RKO (cell line): ENCODE results near the gene COL4A2.
"Not testable (repeated sequence)": the region's sequence is repeated elsewhere in the genome, so short reads cannot be mapped to it uniquely, and the experiment has no call there.

Experiments used
- DNase-seq: peaks from one replicate; pipeline ENCODE4 v3.0.0-alpha.2; 2016; ENCODE audit warnings: low spot score

Gene COL4A2

DNA sequence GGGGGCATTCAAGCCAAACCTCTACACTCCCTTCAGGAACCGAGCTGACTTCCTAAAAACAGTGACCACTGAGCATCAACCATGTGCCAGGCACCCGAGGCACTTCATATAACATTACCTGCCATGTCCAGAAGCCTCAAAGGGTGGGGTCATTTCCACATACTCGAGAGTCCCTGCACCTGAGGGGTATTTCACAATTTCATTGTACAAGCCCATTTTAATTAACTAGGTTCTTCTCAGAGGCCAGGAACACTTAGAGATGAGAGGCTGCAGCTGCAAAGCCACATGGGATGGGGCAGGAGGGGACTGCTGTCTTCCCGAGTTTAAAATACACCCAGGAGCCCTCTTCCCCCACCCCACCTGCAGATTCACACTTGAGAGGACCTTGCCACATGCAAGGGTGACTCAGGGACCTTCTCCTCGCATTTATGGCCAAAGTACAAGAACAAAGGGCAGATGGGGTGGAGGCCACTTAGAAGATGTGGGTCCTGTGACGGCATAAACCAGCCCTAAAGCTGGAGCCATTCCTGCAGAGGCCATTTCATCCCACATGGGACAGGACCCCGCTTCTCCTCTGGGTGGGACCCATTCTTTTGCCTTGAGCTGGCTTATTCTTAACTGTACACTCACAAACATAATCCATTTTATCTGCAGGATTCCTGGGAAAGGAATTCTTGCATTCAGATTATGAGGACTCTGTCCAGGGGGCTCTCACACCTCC lies 210.6 kb downstream of the COL4A2 start:
- no peak for DNase-seq

DNA sequence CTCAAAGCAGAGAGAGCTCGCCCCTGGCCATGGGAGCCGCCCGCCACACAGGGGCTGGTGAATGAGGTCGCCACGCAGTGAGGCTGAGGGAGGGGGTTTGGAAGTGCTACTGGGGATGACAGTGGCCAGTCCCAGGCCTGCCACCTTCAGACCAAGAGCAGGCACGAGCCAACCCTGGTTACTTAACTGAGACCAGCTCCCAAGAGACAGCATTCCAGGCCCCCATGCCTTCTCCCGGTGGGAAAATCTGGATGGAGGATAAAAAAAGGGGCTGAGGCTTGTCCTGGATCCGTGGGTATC lies 211.1 kb downstream of the COL4A2 start:
- DNase-seq: no peak

DNA sequence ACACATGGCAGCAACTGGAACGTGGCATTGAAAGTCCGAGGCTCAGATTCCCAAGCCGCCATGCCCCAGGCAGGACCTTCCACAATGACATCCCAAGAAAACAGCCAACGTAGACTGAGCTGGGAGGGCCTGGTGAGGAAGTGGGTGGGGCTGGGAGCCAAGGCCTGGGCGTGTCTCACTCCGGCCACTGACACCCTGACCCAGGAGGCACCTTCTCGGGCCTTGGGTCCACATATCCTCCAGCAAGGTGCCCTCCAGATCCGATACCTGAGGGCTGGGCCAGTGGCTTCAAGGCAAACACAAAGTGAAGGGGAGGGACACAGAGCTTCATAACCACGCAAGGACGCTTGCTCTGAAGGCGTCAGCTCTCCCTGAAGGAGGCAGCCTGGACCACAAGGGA lies 211.5 kb downstream of the COL4A2 start:
- no peak for DNase-seq

DNA sequence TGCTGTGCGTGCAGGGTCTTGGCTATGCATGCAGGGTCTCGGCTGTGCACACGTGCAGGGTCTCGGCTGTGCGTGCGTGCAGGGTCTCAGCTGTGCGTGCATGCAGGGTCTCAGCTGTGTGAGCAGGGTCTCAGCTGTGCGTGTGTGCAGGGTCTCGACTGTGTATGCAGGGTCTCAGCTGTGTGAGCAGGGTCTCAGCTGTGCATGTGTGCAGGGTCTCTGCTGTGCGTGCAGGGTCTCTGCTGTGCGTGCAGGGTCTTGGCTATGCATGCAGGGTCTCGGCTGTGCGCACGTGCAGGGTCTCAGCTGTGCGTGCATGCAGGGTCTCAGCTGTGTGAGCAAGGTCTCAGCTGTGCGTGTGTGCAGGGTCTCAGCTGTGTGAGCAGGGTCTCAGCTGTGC lies 212.0 kb downstream of the COL4A2 start:
- DNase-seq: no peak

DNA sequence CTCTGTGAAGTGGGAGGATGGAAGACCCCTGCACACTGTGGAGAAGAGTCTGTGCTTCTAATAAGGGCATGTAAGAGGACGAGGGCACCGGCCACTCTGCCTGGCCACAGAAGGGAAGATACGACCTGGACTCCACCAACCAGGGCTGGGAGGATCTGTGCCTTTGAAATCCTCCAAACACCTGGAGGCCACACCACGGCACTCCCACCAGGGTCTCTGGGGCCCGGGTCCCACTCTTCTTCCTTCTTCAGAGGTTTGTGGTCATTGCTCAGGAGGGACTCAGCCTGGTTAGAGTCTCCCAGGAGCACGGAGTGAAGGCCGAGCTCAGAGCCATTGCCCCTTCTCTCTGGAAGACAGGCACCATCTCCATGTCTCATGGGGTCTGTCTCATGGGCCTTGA lies 212.4 kb downstream of the COL4A2 start:
- DNase-seq: no peak

DNA sequence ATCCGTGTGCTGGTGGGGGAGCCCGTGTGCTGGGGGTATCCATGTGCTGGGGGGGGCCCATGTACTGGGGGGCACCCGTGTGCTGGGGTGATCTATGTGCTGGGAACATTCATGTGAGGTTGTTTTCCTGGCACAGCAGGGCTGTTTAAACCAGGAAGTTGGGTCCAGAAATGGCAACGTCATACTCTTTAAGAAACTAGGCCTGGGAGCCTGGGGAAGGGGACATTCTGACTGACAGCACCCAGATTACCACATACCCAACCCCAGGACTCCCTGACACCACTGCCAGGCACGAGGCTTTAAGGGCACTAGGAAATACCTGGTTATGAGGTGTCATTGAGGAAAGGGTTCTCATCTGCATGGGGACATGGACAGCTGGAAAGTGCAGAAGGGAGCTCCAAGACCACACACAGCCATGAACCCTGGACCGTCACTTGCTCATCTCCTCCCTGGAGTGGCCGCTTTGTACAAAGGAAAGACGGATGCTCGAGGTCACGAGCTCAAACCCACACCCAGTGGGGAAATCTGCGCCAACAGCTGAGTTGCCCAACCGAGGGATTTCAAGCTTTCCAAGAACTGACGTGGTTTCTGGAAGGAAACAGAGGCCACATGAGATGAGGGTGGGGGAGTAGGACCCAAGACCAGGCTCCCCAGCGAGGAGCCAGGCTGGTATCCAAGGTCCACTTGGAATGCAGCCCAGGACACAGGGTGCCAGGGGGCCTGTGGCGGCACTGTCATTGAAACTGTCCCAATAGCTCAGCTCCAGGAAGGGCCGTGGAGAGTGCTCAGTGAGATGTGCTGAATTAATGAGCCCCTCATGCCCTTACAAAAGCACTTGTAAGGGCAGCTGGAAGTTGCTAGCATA lies 213.6 kb downstream of the COL4A2 start:
- no peak for DNase-seq

DNA sequence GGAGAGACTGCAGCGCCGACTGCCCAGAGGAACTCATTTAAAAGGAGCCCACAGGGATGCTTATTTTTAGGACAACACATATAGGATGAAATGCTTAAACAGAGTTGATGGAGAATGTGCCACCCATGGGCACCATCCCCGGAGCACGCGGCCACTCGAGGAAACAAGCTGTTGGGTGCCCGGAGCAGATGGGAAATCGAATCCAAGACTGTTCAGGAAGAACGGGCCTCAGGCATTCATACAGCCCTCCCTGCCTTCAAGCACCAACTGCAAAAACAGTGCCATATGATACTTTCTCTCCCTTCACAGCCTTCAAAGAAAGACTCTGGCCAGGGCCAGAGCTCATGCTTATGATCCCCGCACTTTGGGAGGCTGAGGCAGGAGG lies 214.2 kb downstream of the COL4A2 start:
- no peak for DNase-seq

DNA sequence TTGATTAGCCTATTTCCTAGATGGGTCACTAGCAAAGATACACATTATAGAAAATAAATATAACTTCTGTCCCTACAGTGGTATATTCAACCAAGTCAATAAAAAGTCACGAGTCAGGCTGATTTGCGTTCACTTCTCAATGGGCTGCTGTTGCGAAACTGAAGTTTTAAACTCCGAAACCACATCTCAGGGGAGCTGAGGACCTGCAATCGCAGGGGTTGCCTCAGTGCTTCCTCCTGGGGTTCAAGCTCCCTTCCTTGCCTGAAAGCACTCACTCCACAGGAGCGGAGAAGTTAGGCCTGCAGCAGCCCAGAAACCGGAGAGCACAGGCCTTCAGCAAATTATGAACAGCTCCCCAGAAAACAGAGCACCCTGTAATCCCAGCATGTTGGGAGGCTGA lies 214.9 kb downstream of the COL4A2 start:
- no peak for DNase-seq

DNA sequence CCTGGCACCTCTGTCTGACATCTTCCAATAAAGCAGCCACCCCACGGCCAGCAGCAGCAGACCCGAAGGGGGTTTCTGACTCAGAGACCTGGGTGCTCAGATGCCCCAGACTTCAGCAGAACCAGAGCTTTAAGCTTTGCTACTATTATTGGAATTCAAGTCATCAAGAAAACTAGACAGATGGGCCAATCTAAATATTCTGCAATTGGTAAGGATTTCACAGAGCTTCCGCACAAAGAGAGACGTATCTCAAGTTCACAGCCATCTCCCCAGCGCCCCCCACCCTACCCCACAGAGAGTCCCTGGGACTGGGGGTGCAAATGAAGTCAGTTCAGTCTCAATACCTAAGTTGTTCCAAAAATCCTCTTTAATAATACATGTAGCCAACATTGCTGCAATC lies 215.6 kb downstream of the COL4A2 start:
- no peak for DNase-seq

DNA sequence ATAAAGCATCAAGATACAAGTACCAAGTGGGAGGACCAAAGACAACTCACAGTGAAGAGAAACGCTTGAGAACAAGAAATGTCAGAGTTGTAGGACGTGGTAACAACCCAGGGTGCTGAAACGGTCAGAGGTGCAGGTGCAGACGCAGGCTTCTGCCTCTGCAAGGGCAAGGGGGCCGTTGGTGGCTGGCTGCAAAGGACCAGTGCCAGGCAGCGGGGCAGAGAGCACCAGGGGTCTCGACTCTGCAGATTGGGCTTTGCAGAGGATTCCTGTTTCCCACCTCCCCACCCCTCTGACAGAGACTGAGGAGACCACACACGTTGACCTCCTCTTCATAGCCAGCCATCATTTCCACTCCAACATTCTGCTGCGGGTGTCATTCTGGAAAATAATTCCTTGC lies 216.1 kb downstream of the COL4A2 start:
- no peak for DNase-seq

DNA sequence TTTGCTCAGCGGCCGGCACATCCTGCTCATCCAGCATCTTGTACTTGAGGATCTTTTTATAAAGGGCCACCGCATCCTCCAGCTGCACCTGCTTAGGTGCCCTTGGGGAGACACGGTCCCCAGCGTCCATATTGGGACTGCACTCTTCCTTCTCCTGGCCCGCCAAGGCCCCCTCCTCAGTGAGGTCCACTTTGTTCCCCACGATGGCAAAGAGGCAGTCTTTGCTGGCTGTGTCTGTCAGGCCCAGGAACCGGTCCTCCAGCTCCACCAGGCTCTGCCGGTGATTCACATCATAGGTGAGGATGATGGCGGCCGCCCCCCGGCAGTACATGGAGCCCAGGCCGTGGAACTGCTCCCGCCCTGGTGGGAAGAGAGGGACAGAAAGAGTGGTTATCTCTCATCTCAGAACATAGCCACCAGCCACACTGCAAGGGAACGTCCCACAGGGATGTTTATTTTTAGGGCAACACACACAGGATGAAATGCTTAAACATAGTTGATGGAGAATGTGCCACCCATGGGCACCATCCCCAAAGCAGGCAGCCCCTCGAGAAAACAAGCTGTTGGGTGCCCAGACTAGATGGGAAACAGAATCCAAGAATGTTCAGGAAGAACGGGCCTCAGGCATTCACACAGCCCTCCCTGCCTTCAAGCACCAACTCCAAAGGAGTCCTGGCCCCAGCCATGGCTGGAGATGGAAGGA lies 216.9 kb downstream of the COL4A2 start:
- no peak for DNase-seq

DNA sequence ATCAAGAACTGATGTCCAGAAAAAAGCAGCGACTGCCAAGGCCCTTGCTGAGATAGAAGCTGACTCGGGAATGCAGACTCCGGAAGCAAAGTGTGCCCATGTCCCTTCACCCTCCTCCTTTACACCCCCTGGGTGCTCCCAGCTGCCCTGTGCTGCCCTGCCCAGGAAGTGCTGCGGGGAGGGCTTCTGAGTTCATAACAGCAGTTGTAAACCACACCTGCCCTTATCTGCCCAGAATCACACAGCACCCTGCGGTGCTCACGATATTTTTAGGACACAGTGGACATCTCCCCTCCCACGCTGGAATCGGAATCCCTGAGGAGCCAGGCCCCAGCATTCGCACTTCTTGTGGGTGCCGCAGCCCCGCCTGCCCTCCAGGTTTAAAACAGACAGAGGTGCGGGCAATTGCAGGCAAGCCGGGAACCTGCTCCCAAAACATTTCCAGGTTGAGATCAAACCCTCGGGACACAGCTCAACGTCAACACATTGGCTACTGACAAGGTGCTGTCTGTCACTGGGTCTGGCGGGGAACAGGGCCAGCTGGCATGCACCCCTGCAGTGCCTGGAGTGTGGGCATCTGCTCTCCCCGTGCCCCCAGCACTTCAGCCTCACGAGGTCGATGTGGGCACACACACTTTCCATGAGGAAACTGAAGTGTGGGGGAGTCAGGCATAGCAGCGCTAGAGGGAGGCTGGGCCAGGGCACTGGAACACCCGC lies 217.6 kb downstream of the COL4A2 start:
- no peak for DNase-seq

DNA sequence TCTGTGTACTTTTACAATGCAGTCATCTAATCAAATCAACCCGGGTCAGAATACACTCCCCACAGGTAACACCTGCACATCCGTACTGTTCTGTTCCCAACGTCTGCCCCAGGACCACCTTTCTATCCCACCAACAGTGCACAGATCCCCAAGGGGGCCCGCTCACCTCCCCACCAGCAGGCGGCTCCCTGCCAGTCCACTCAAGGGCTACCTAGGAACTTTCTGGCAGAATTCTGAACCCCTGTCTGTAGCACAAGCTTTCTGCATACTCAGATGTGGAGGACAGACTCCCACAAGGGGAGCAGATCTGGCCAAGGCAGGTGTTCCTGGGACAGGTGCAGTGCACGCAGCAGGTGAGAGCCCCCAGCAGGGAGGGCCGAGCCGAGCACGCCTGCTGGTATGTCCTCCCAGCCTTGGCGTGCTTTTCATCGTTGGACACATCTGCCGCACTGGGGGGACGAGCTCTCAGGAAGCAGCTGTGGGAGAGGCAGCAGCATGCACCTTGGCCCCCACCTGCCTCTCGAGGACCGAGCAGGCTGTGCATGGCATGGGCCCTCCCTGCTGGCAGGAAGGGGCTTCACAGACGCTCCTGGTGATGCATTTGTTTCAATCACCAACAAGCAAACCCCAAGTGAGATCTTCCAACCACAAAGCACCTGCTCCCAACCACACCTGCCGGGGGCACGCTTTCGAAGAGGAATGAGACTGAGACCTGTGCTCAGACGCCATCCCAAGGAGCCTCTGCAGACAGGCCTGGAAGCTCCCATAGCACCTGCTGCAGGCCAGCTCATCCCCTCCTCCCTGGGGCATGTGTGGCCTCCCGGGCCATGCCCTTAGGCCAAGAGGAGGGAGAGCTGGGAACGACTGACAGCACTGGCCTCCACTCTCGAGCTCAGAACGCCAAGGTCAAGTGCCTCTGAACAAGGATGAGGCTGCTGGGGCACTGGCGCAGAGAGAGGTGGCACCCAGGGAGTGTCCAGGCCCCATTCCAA lies 218.5 kb downstream of the COL4A2 start:
- no peak for DNase-seq

DNA sequence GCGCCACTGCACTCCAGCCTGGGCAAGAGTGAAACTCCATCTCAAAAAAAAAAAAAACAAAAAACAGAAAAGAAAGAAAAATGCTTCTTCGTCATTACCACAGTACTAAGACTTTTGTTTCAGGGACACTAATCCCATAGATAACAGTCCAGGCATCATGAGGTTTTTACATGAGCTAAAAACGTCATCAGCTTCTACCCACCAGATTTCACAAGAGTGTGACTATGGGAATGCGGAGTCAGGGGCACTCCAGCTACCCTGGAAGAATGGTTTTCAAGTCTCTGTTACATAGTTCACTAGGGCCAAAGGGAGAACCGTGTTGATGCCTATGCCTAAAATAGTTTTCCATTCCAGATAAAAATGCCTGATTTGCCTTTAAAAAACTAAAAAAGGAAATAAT lies 221.3 kb downstream of the COL4A2 start:
- no peak for DNase-seq

DNA sequence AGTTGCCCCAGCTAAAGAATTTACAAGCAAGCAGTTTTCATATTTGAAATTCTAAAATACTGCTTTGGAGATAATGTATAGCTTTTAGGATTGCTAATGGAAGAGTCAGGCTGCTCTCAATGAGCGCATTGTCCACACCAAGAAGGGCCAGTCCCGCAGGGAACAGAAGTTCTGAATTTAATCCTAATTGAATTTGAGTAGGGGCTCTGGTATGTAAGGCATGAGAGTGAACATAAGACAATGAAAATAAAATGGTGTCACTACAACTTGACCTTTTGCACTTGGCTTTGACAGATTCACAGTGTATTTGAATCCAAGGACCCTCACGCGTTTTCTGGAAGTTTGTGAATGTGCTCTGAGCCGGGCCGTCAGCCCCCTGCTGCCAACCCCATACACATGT lies 221.8 kb downstream of the COL4A2 start:
- DNase-seq: no peak

DNA sequence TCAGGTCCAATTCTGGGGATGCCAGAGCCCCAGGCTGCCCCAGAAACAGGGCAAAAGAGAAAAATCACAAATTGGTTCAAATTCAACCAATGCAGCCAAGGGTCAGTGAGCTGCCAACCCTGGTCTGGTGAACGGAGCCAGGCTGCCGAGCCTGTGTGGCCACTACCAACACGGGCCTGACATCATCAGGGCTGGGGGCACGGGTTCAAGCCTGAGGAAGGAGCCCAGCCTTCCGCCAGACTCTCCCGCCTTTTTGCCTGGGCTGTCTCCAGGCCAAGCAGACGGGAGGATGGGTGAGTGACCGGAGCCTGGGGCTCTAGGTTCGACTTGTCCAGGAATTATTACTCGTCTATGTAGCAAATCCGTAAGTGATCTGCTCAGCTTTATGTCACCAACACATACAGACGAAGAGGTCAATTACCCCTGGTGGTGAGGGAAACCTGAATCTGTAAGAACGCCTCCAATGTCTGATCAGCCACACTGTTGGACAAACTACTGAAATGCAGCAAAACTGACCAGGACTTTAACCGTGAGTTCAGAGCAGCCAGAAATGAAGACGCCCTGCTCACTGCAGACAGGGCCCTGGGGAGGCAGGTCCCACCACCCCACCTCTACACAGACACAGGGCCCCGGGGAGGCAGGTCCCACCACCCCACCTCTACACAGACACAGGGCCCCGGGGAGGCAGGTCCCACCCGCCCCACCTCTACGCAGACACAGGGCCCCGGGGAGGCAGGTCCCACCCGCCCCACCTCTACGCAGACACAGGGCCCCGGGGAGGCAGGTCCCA lies 222.6 kb downstream of the COL4A2 start:
- DNase-seq: no peak

DNA sequence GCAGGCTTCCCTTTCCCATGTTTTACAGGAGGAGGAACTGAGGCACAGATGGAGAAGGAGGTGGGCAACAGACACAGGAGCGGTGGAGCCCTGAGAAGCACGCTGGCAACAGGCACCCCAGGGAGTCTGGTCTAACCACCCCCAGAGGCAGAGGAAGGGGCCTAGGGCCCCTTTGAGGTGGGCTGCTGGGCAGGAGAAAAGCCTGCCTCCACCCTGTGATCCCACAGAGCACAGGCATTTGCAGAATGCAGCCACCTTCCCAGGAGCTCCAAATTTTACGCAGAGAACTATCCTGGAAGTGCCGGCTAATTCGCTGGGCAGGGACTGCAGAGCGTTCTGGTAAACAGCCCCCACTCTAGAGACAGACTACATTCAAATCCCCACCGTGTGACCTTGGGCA lies 224.0 kb downstream of the COL4A2 start:
- DNase-seq: no peak

DNA sequence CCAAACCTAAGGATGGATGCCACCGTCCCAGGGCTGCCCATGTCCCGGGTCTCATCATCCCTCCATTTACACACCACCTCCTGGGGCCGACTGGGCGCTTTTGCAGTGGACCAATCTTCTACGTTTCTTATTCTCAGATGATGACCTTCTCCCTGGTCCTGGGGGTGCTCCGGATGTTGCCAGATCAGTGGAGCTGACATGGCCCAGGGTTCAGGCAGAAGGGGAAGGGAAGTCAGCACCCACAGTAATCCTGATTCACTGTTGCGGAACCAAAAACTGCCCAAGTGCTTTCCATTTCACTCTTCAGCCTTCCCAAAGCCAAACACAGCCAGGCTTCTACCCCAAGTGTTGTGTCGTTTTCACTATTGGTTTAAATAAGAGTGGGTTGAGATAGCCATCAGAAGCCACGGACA lies 224.6 kb downstream of the COL4A2 start:
- DNase-seq: no peak

DNA sequence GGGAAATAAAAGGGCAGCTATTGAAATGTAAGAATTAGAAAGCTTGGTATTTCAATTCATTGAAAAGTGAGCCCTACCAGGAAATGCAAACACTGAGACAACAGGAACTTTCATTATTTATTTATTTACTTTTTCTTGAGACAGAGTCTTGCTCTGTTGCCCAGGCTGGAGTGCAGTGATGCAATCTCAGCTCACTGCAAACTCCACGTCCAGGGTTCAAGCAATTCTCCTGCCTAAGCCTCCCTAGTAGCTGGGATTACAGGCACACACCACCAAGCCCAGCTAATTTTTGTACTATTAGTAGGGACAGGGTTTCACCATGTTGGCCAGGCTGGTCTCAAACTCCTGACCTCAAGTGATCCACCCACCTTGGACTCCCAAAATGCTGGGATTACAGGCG lies 225.2 kb downstream of the COL4A2 start:
- DNase-seq: not testable (repeated sequence)
